ENCODE data around the gene ARAF.
"Not testable (repeated sequence)": the region's sequence is repeated elsewhere in the genome, so short reads cannot be mapped to it uniquely, and the experiment has no call there.

Gene ARAF

GRCh38 chrX:47586043-47586787 is 25.2 kb downstream of the ARAF start:
- no peak for DNase-seq (ENCODE audit: low read depth in 2 of 2)

DNA sequence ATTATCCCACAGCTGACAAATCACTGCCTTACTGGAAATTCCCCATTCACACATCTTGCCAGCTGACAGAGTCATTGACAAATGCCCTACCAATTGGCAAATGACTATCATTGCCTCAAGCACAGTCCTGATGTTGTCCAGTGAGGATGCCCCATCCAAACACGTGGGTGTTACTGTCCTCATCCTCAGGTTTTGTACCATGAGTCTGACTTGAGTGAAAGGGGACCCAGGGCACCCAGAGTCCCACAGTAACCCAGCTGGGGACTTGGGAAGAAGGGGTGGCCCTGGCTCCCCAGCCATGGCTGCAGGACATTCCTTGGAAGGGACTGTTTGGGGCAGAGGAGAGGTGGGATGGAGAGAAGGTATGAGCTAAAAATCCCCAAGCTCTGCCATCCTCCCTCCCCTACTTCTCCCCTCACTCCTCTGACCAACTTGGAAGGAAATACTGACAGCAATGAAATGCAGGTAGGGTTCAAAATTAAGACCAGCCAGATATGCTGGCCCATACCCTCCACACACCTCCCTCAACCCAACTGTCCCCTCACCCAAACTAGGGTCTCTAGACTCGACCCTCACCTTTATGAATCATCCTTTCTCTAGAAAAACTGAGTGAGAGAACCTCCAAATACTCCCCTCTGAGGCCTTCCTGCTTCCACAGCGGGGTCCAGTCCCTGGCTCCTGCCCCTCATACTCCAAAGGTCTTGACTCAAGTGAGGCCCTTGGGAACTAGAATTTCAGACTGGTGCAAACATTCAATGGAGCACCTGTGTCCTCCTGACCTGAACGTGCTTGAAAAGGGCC is 26.3 kb downstream of the ARAF start:
- no peak for DNase-seq (ENCODE audit: low read depth in 2 of 2)

GRCh38 chrX:47587906-47588735 is 27.1 kb downstream of the ARAF start:
- no peak for DNase-seq (ENCODE audit: low read depth in 2 of 2)

GRCh38 chrX:47590984-47591383 is 30.0 kb downstream of the ARAF start:
- no peak for DNase-seq (ENCODE audit: low read depth in 2 of 2)

DNA sequence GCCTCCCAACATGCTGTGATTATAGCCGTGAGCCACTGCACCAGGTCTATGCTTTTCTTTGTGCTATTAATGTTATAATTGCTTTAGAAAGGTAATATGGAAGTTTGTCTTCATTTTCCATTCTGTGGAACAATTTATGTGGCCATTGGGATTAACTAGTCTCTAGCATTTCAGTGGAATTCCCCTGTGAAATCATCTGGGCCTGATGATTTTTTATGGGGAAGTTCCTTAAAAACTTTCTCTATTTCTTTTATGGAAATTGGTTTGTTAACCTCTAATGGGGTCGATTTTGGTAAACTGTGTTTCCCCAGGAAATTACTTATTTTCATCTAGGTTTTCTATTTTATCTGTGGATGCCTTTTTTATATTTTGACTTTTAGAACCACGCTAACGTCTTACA is 32.5 kb downstream of the ARAF start:
- DNase-seq (ENCODE audit: low read depth in 2 of 2), result no peak

DNA sequence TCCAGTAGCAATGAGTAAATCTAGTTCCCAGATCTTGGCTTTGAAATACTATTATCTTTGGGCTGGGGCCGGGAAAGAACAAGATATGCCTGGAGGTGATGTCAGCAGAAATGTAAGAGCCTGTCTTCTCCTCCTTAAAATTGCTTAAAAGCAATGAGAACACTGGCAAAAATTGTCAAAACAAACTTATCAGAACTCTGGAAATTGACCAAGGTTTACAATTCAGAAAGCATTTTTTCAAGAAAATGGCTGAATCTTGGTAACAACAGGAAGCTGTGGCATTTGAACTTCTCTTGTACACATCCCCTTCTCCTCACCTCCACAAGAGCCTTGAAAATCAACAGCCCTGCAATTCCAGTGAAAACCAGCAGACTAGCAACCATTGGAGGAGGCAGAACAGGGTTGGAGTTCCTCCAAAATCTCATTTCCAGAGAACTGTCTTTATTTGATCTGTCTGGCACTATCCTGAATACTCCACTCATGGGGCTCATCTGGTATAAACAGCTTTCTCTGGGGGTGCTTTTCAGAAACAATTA is 34.8 kb downstream of the ARAF start:
- no peak for DNase-seq (ENCODE audit: low read depth in 2 of 2)

DNA sequence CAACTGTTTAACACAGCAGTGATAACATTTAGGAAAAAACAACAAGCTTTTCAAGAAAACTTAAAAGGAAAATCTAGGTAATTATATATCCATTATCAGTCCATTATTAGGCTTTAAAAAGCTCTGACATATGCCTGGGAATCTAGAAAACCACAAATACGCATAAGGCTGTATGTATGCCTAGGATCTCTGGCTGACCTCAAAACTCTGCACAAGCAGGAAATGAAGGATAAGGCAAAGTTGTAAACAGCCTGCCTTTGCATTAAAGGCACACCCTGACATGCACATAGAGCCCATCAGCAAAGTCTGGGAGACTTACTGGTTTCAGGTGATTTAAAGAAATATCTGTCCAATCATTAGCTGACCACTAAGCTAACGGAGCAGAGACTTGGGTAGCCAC is 35.3 kb downstream of the ARAF start:
- no peak for DNase-seq (ENCODE audit: low read depth in 2 of 2)

DNA sequence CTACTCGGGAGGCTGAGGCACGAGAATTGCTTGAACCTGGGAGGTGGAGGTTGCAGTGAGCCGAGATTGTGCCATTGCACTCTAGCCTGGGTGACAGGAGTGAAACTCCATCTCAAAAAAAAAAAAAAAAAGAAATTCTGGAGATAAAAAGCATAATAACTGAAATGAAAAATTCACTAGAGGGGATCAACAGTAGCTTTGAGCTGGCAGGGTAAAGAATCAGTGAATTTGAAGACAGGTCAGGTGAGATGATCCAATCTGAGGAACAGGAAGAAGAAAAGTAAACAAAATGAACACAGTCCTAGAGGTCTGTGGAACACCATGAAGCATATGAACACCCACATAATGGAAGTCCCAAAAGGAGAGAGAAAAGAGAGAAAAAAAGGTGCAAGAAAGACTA is 36.2 kb downstream of the ARAF start:
- DNase-seq (ENCODE audit: low read depth in 2 of 2), result no peak

GRCh38 chrX:47603125-47603524 is 42.1 kb downstream of the ARAF start:
- not testable (repeated sequence) for DNase-seq (ENCODE audit: low read depth in 2 of 2)

DNA sequence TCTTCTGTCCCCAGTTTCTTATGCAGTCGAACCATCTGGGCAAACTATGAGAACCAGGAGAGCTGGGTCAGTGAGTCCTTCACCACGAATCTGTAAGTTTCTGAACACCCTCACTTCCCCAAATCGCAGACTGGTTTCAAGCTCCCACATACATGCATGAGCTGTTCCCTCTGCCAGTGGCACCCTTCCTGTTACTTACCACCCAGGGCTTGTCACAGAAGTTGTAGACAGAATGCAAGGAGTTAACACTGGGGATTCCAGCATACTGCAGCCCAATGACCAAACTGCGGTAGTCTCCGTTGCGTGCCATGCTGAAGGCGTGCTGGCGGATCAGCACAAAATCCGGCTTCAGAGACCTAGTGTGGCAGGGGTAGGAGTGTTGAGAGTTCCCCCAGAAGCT is 44.0 kb downstream of the ARAF start:
- DNase-seq (ENCODE audit: low read depth in 2 of 2), result no peak

GRCh38 chrX:47607091-47607490 is 46.1 kb downstream of the ARAF start:
- DNase-seq (ENCODE audit: low read depth in 2 of 2), result no peak

DNA sequence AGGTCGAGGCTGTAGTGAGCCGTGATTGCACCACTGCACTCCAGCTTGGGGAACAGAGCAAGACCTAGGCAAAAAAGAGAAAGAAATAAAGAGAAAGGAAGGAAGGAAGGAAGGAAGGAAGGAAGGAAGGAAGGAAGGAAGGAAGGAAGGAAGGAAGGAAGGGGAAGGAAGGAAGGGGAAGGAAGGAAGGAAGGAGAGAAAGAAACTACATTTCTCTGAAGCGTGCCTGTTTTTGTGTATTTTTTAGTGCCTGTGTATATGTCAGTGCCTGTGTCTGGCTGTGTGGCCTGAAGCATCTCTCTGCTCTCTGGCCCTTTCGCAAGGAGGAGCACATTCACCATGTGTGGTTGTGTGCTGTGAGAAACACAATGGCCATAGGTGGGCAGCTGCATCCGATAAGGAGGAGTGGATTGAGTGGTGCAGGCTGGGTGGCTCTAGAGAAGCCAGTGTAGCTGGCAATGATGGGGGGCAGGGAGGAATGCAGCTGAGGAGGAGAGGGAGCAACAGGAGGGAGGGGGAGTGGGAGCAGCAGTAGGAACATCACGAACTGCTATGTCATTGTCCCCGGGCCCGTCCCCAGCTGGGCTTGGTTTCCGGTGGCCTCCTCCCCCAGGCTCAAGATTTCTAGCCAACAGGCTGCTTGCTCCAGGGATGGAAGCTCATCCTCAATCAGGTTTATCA is 47.3 kb downstream of the ARAF start:
- no peak for DNase-seq (ENCODE audit: low read depth in 2 of 2)

DNA sequence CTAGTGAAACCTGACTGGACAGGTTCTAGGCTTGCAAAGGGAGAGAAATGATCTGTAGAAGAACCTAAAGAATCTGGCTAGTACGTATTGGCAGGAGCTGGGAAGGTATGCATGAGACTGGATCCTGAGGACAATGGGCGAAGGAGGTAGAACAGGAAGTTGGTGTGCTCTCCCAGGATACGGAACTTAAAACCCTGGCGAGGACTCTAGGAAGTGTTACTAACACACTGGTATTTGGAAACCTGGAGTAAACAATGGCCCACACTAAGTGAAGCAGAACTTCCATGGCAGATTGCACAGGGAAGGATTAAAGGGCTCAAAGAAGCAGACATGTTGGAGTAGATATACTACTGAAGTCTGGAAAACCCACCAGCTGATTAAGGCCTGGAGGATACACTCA is 49.5 kb downstream of the ARAF start:
- no peak for DNase-seq (ENCODE audit: low read depth in 2 of 2)

DNA sequence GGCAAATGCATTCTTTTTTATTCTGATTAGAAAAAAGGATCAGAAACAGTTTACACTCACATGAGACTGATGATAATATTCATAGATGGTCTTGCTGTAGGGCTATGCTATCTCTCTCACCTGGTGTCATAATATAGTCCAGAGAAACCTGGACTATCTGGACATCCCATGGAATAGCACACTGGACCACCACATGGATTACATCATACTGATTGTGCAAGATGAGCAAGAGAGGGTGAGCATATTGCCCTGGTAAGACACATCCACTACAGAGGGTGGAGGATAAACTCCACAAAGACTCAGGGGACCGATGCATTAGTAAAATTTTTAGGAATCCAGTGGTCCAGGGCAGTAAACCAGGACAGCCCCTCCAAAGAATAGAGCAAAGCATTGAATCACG is 50.5 kb downstream of the ARAF start:
- no peak for DNase-seq (ENCODE audit: low read depth in 2 of 2)

GRCh38 chrX:47611926-47612325 is 50.9 kb downstream of the ARAF start:
- no peak for DNase-seq (ENCODE audit: low read depth in 2 of 2)

- DNase-seq (ENCODE audit: low read depth in 2 of 2), result no peak
Measured at GRCh38 chrX:47612418-47612817, 51.4 kb downstream of the ARAF start.

GRCh38 chrX:47613082-47613481 is 52.1 kb downstream of the ARAF start:
- no peak for DNase-seq (ENCODE audit: low read depth in 2 of 2)

GRCh38 chrX:47614618-47615017 is 53.6 kb downstream of the ARAF start:
- no peak for DNase-seq (ENCODE audit: low read depth in 2 of 2)

DNA sequence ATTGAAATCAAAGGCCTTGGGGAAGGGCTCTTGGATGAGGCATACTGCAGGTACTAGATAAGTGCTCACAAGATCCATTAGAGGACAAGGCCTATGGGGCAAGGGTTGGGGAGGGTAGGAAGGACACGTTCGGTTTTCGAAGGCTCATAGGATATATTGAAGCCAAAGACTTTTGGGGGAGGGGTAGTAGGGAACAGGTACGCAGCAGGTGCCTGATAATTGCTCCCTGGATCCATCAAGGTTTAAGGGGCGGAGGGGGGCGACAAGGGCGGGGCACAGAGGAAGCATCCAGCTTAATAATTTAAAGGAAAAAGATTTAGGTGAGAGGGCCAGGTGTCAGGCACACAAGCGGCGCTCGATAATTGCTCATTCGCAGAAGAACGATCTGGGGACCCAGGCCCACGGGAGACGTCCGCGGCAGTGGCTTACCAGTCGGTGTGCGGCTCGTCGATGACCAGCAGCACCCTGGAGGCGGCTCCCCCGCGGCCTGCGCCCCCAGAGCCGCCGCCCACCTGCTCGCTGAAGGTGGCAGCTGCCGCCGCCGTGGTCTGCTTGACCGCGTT is 58.0 kb downstream of the ARAF start:
- DNase-seq (ENCODE audit: low read depth in 2 of 2), result no peak

DNA sequence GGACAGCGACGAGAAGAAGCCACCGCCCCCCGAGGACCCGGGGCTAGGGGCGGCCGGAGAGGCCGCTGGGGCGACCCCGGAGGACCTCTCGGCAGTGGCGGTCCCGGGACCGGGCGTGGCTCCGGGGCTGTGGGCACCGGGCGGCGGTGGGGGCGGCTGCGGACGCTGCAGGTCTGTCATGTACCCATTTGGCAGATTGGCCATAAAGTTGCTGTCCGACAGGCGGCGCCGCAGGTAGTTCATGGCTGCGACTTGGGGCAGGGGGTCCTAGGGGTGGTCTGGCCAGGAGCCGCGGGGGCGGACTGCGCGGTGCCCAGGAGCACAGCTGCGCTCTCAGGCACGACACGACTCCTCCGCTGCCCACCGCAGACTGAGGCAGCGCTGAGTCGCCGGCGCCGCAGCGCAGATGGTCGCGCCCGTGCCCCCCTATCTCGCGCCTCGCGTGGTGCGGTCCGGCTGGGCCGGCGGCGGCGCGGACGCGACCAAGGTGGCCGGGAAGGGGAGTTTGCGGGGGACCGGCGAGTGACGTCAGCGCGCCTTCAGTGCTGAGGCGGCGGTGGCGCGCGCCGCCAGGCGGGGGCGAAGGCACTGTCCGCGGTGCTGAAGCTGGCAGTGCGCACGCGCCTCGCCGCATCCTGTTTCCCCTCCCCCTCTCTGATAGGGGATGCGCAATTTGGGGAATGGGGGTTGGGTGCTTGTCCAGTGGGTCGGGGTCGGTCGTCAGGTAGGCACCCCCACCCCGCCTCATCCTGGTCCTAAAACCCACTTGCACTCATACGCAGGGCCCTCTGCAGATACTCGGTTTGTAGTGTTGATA is 58.7 kb downstream of the ARAF start, which contains the start of gene SYN1:
Gene SYN1, minus strand, starts transcription at position 372 of the 817 bp plus-strand sequence. Its CDS starts 129 bp downstream, at position 243.
- peak; percentile 68 to 69 for DNase-seq (ENCODE audit: low read depth in 2 of 2)

Data from stimulated activated CD8-positive, alpha-beta memory T cell treated with anti-CD3 and anti-CD28 coated beads, Interleukin-15, amount 100 ng/mL, for 48 hours (primary cell).